Endometrial microvascular endothelial cells (primary cell): ENCODE data around the gene RRP1B. TPM values are rescaled to one million over a fixed set of nuclear protein-coding genes. Genes with fewer than 3 reads are reported as not detected.

Experiments used
- in situ Hi-C: cut with HindIII; loops from 2 replicates; pipeline ENCODE4 v1.10.0; 2017; ENCODE audit warnings: low sequenced_read_pairs, low pct_unique_long_range_greater_than_20kb; ENCODE audit errors: inconsistent ontology term
- total RNA-seq: library from RNA; depleted of rRNA; stranded (reverse); fragments of >200 nt; gene quantifications from one replicate; pipeline ENCODE4 v1.2.3, GENCODE V29; 2015; ENCODE audit errors: inconsistent ontology term

Gene RRP1B
- total RNA-seq, 1 donor from 2014 or later = 43.7 TPM

GRCh38 chr21:43734131-43734927, 75.0 kb downstream of the RRP1B start:
- in situ Hi-C loops = no loop called here

- in situ Hi-C loops = no loop called here
Observed at GRCh38 chr21:43734928-43735229, 75.5 kb downstream of the RRP1B start.

- in situ Hi-C loops = no loop called here
Observed at GRCh38 chr21:43735236-43736091, 76.1 kb downstream of the RRP1B start.

GRCh38 chr21:43736224-43736883, 77.0 kb downstream of the RRP1B start:
- in situ Hi-C loops = no loop called here

- in situ Hi-C loops = no loop called here
Observed at GRCh38 chr21:43737158-43737950, 78.0 kb downstream of the RRP1B start.

GRCh38 chr21:43739621-43740435, 80.5 kb downstream of the RRP1B start:
- in situ Hi-C loops = no loop called here

- in situ Hi-C loops = no loop called here
Observed at GRCh38 chr21:43740497-43741156, 81.3 kb downstream of the RRP1B start.

- in situ Hi-C loops = no loop called here
Observed at GRCh38 chr21:43741423-43742096, 82.2 kb downstream of the RRP1B start.

GRCh38 chr21:43743947-43744346, 84.6 kb downstream of the RRP1B start:
- in situ Hi-C loops = no loop called here

GRCh38 chr21:43744725-43745124, 85.4 kb downstream of the RRP1B start:
- in situ Hi-C loops = no loop called here

Other genes with a start within 250 kb of the RRP1B start
- 0.09 TPM for gene SIK1, start 232.4 kb upstream of the RRP1B start, total RNA-seq
- gene HSF2BP, start 72 bp upstream of the RRP1B start, total RNA-seq = 0.37 TPM
- 73.7 TPM for gene PDXK, start 59.6 kb downstream of the RRP1B start, total RNA-seq
- gene CSTB, start 116.7 kb downstream of the RRP1B start, total RNA-seq = 19.1 TPM
- 61.6 TPM for gene RRP1, start 130.0 kb downstream of the RRP1B start, total RNA-seq
- 72.7 TPM for gene AGPAT3, start 205.7 kb downstream of the RRP1B start, total RNA-seq